CD4-positive, alpha-beta T cell treated with Interferon gamma for 1 hour (primary cell): Measurements from ENCODE around the gene MTM1.

Experiments used
- DNase-seq: peaks from one replicate; pipeline ENCODE4 v3.0.0-alpha.2; 2020

Gene MTM1

GRCh38 chrX:150568320-150569154, at the start of gene MTM1:
Gene MTM1, plus strand, starts transcription at chrX:150568621. Its CDS starts 23,994 bp downstream, at chrX:150592615.
- DNase-seq, result peak; percentile 96

GRCh38 chrX:150522494-150522893, 45.9 kb upstream of the MTM1 start:
- DNase-seq, result no peak

- DNase-seq, result no peak
These were observed 43.1 kb upstream of the MTM1 start for GRCh38 chrX:150525061-150525919.

DNA sequence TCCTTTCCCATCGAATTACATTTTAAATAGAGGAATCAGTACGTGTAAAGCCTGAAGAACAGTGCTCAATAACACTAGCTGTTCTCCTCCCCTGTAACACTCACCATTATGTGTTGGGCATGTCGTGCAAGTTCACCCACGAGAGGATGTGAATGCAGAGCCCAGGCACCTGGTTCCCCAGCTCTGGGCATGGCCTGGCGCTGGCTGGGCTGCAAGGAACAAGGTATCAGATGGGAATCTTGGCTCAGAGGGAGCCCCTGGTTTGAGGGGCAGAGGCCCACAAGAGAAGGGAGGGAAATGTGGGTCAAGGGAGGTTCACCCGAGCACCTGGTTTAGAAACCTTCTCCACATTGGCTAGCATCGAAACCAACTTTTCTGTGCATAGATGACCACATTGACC, 41.7 kb upstream of the MTM1 start:
- no peak for DNase-seq

DNA sequence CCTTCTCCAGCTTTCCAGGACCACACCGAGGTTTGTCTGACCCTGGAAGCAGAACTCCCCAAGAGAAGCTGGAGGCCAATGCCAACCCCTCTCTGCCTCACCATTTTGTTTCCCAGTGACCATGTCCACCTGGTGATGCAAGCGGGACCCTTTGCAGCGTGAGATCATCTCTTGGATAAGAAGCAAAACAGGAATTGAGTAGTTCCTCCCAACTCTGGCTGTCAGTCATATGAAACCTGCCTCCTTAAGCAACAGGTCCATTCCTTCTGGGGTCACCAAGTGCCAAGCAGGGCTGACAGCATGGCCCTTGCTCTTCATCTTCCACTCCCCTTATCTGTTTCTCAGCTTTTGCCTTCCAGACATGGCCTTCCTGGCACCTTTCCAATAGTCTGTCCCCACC, 41.3 kb upstream of the MTM1 start:
- no peak for DNase-seq

- DNase-seq, result no peak
These were observed 38.8 kb upstream of the MTM1 start for GRCh38 chrX:150529587-150529986.

GRCh38 chrX:150530821-150531220, 37.6 kb upstream of the MTM1 start:
- no peak for DNase-seq

DNA sequence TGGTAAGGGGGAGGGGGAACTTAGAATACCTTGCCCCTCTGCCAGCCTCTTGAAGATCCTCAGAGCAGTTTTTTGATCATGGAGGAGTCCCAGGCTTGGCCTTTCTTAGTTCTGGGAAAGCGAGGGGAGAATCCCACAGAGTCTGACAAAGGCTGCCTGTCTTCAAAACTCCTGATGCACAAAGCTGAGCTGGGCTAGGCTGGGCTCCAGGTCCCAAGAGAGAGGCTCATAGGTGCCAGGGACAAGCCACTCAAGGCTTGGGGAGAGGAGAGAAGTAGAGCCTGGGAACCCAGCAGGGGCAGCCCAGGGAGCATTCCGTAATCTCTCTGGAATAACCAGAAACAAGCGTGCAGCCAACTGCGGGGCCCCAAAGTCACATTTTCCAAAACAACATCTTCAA, 37.0 kb upstream of the MTM1 start:
- DNase-seq, result no peak

DNA sequence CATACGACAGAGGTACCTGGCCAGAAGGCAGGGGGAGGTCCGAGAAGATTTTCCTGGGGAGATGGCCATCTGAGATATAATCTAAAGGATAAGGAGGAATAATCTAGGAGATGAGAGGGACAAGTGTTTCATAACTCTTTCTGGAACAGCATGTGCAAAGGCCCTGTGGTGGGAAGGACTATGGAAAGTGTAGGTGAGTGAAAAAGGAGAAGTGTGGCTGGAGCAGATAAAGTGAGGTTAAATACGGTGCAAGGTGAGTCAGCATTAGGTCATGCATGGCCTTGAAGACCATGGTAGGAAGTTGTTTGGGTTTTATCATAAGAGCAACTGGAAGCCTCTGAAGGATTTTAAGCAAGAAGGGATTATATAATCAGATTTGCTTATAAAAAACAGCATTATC, 34.6 kb upstream of the MTM1 start:
- no peak for DNase-seq

GRCh38 chrX:150536455-150537116, 31.8 kb upstream of the MTM1 start:
- no peak for DNase-seq

DNA sequence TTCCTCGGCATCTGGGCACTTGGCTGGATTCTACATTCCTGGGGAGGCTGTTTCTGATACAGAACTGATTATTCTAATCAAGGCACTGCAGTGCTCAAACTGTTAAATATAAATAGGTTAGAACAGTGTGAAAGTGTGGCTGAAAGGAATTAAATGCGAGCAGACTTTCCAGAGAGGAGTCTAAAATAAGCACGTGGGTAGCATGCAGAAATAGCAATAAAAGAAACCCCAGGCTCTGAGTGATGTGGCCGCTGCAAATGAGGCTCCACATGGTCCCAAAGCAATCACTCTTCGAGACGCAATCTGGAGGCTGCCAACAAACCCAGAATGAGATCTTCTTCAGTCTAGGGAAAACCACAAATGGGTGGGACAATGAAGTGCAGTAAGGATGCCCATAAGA, 30.6 kb upstream of the MTM1 start:
- DNase-seq, result no peak

GRCh38 chrX:150540965-150541364, 27.5 kb upstream of the MTM1 start:
- no peak for DNase-seq

GRCh38 chrX:150542846-150543229, 25.6 kb upstream of the MTM1 start:
- no peak for DNase-seq

DNA sequence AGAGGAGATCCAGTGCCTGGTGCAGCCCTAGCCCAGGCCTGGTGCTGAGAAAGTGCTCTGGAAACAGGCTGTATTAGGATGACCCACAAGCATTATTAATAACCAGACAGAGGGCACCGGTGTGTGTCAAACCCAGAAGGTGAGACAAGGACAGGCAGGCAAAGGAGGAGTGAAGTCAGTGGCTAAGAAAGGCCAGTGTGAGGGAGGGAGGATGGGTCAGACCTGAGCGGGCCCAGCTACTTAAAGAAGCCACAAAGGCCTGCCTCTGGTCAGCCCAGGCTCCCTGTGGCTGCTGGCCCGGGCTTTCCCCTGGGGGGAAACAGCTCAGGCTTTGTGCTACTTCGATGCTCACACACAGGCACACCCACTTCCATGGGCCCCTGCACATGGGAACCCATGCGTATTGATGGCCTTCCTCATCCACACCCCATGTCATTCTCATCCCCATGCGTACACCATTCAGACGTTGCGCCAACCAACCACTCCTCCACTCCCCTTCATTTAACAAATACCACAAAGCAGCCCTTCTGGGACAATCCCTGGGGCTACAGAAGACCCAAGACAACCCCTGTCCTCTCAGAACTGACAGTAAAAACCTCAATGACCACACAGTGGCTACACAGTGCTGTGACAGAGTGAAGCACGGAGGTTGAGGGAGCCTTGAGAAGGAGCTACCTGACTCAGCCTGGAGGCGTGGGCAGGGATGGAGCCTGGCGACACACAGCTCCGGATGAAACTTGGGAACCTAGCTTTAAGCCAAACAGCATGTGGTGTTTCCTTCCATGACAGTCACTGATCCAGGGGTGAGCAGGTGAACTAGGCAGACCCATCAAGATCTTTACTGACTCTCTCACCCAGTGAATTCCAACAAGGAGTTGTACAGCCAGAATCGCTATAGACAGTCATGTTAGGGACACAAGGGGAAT, 24.9 kb upstream of the MTM1 start:
- DNase-seq, result no peak

DNA sequence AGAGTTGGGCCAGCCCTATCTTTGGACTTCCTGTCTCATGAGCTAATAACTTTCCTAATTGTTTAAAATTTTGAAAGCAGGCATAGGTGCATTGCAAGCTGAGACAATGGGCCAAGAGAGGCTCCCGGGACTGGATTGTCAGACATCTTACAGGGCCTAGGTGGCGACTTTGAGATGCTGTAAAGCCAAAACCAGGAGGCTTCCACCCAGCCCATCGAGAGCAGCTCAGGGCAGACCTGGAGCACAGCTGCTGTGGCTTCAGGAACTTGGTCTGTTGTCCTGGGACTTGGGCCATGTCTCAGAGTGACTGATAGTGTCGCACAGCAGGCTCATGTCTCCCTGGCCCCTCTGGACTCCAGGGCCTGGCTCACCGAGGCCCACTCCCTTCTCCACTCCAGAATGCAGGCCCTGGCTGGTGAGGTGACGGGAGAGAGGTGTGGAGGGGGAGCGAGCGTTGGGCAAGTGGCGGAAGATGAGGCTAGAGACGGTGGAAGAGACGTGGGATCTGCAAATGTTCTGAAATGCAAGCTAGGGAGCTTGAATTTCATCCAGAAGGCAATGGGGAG, 24.1 kb upstream of the MTM1 start:
- DNase-seq, result no peak

GRCh38 chrX:150544835-150545770, 23.3 kb upstream of the MTM1 start:
- no peak for DNase-seq

DNA sequence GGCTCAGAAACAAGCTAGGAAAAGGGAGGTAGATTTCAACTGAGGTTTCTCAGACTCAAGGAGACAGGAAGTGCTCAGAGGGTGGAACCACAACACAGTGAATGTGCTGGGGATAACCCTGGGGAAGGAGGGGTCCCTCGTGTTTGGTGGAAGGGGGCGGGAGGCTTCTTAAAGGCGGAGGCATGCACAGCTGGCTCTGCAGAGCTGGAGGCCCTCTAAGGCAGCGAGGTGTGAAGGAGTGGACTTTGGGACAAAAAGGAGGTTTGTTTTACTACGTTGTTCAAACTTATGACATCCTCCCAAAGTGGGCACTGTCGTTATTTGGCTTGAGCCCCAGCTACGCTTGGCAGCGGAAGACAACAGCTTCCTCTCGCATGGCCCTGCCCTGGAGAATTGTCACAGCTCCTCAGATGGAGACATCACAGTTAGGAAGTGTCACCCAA, 21.7 kb upstream of the MTM1 start:
- peak; percentile 31 for DNase-seq

DNA sequence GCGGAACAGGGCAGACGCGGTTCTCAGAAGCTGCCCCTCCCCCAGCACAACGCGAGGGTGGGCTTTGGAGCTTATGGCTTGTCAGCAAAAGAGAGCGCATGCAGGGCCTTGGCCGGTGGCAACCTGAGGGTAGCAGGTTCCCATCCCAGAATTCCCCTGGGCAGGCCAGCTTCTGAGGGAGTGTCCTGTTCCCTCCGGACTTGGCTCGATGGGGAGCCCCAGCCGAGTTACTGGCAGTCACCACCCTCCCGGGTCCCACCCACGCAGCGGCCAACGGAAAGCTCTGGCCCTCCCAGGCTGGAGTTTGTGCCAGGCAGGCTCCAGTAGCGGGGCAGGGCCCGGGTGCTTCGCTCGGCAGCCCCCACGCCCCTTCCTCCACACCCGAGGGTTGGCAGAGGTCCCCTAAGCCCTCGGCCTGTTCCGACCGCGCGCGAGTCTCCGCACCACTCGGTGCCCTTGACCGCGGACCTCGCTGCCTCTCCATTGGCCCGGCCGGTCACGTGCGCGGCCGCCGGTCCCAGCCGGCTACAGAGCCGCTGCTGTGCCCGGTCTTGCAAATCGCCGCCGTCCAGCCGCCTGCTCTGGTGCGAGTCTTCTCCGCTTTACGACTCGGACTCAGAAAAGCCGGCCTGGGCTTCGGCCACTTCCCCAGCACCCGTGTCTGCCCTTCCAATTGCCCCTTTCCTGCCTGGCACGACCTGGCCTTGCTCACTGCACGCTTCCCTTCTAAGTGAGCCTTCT, 20.9 kb upstream of the MTM1 start:
- DNase-seq, result peak; percentile 27

GRCh38 chrX:150548251-150548650, 20.2 kb upstream of the MTM1 start:
- DNase-seq, result no peak

- DNase-seq, result no peak
These were observed 19.7 kb upstream of the MTM1 start for GRCh38 chrX:150548684-150549083.
